ENCODE measurements around the gene SMIM33. TPM values are rescaled to one million over a fixed set of nuclear protein-coding genes. Genes with fewer than 3 reads are reported as not detected.
"Not testable (repeated sequence)": the region's sequence is repeated elsewhere in the genome, so short reads cannot be mapped to it uniquely, and the experiment has no call there.

SMIM33 gene
- total RNA-seq, 1 experiment from 2014 or later = not detected

DNA sequence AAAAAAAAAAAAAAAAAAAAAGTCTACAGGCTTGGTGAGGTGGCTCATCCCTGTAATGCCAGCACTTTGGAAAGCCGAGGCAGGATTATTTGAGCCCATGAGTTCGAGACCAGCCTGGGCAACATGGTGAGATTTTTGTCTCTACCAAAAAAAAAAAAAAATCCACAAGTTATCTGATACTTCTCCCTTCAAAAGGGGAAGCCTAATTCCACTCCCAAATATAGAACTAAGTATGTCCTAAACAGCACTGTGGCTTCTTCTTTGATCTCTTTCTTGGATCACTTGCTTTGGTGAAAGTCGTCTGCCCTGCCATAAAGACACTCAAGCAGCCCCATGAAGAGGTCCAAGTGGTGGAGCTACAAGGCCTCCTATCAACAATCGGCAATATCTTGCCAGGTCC, 30.6 kb downstream of the SMIM33 start:
- POLR2A ChIA-PET (ENCODE audit: unreplicated experiment) = no interaction called here

DNA sequence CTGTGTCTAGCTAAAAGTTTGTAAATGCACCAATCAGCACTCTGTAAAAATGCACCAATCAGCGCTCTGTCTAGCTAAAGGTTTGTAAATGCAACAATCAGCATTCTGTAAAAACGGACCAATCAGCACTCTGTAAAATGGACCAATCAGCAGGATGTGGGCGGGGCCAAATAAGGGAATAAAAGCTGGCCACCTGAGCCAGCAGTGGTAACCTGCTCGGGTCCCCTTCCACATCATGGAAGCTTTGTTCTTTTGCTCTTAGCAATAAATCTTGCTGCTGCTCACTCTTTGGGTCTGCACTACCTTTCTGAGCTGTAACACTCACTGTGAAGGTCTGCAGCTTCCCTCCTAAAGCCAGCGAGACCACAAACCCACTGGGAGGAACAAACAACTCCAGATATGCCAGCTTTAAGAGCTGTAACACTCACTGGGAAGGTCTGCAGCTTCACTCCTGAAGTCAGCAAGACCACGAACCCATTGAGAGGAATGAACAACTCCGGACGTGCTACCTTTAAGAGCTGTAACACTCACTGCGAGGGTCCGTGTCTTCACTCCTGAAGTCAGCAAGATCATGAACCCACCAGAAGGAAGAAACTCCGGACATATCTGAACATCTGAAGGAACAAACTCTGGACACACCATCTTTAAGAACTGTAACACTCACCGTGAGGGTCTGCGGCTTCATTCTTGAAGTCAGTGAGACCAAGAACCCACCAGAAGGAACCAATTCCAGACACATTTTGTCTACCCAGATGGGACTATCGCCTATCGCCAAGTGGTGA, 32.4 kb downstream of the SMIM33 start:
- CTCF ChIA-PET; H3K27me3 ChIP-seq (ENCODE audit: insufficient read depth, low read depth); intact Hi-C loops (cut with micrococcal nuclease; ENCODE audit: unreplicated experiment); H3F3A ChIP-seq (ENCODE audit: insufficient read depth, low read depth); H3K4me2 ChIP-seq; H2AFZ ChIP-seq; H3K4me1 ChIP-seq (replicated peaks; ENCODE audit: insufficient read depth); H3K4me3 ChIP-seq; H3K79me2 ChIP-seq (ENCODE audit: low read depth); DNase-seq; H3K9me3 ChIP-seq (ENCODE audit: insufficient read depth, low read depth); H3K9me2 ChIP-seq (ENCODE audit: insufficient read depth); H4K20me1 ChIP-seq (ENCODE audit: insufficient read depth); H3K27ac ChIP-seq; BruUV-seq (replicated peaks); H3K36me3 ChIP-seq (ENCODE audit: low read depth): not testable (repeated sequence)
- POLR2A ChIA-PET (ENCODE audit: unreplicated experiment) = interaction anchor here (0.6 kb wide), 1 partner anchor 1407 kb away, joined by 23 read pairs; no protein-coding TSS in a partner anchor

More for the DNA sequence above, 30.6 kb downstream of the SMIM33 start:
- Histone ChIP-seq H3F3A (ENCODE audit: insufficient read depth, low read depth) (peaks cover 9% of the 10 kb centered on the region), H3K27me3 (ENCODE audit: insufficient read depth, low read depth) (no peaks in the 10 kb centered on the region), H3K4me2 (no peak overlapping the region), H3K79me2 (ENCODE audit: low read depth) (no peaks in the 10 kb centered on the region), H3K9me3 (ENCODE audit: insufficient read depth, low read depth) (no peaks in the 10 kb centered on the region; the same call in 1 of the 2 replicates), H3K4me1 (replicated peaks; ENCODE audit: insufficient read depth) (peaks cover 12% of the 10 kb centered on the region), H4K20me1 (ENCODE audit: insufficient read depth) (no peaks in the 10 kb centered on the region), H3K9me2 (ENCODE audit: insufficient read depth) (no peaks in the 10 kb centered on the region), H2AFZ (no peak overlapping the region), H3K36me3 (ENCODE audit: low read depth) (no peaks in the 10 kb centered on the region), H3K4me3 (no peak overlapping the region), H3K27ac (no peak overlapping the region)
- CTCF ChIA-PET = no interaction called here
- no peak for DNase-seq
- no TSS peak for BruUV-seq (replicated peaks)
- intact Hi-C loops (cut with micrococcal nuclease; ENCODE audit: unreplicated experiment) = no loop called here
- TF ChIP-seq, protein P1, sequence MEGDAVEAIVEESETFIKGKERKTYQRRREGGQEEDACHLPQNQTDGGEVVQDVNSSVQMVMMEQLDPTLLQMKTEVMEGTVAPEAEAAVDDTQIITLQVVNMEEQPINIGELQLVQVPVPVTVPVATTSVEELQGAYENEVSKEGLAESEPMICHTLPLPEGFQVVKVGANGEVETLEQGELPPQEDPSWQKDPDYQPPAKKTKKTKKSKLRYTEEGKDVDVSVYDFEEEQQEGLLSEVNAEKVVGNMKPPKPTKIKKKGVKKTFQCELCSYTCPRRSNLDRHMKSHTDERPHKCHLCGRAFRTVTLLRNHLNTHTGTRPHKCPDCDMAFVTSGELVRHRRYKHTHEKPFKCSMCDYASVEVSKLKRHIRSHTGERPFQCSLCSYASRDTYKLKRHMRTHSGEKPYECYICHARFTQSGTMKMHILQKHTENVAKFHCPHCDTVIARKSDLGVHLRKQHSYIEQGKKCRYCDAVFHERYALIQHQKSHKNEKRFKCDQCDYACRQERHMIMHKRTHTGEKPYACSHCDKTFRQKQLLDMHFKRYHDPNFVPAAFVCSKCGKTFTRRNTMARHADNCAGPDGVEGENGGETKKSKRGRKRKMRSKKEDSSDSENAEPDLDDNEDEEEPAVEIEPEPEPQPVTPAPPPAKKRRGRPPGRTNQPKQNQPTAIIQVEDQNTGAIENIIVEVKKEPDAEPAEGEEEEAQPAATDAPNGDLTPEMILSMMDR (conservative IDR thresholded peaks at IDR 0.05) = no peak
- TF ChIP-seq EZH2 (IDR thresholded peaks at IDR 0.05; ENCODE audit: low read depth) = no peak

DNA sequence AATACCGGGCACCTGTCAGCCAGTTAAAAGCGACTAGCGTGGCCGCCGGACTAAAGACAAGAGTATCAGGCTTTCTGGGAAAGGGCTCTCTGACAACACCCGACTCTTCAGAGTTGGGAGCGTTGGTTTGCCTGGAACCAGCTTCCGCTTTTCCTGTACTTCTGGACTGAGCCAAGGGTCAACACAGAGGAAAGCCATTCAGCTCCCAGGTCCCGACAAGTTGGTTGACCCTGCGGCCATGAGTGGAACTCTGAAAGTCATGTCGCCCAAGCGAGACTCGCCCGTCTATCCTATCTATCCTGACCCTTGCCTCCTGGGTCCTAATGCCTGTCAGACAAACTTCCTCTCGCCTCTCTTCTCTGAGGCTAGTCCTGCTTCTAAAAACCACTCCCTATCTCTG, 33.1 kb downstream of the SMIM33 start:
- POLR2A ChIA-PET (ENCODE audit: unreplicated experiment) = interaction anchor here (0.6 kb wide), 1 partner anchor 1407 kb away, joined by 23 read pairs; no protein-coding TSS in a partner anchor
- H3K4me2 ChIP-seq; H3K27me3 ChIP-seq (ENCODE audit: insufficient read depth, low read depth); H3K4me1 ChIP-seq (replicated peaks; ENCODE audit: insufficient read depth); BruUV-seq (replicated peaks); H3F3A ChIP-seq (ENCODE audit: insufficient read depth, low read depth); H4K20me1 ChIP-seq (ENCODE audit: insufficient read depth); H3K9me2 ChIP-seq (ENCODE audit: insufficient read depth); H3K79me2 ChIP-seq (ENCODE audit: low read depth); intact Hi-C loops (cut with micrococcal nuclease; ENCODE audit: unreplicated experiment); H3K4me3 ChIP-seq; H2AFZ ChIP-seq; DNase-seq; H3K9me3 ChIP-seq (ENCODE audit: insufficient read depth, low read depth); CTCF ChIA-PET; H3K36me3 ChIP-seq (ENCODE audit: low read depth); H3K27ac ChIP-seq: not testable (repeated sequence)

DNA sequence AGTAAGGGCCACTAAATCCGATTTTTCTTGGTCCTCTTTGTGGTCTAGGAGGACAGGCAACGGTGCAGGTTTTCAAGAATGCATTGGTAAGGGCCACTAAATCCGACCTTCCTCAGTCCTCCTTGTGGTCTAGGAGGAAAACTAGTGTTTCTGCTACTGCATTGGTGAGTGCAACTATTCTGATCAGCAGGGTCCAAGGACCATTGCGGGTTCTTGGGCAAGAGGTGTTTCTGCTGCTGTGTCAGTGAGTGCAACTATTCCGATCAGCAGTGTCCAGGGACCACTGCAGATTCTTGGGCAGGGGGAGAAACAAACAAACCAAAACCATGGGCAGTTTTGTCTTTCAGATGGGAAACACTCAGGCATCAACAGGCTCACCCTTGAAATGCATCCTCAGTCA, 33.9 kb downstream of the SMIM33 start:
- H3F3A ChIP-seq (ENCODE audit: insufficient read depth, low read depth); H3K36me3 ChIP-seq (ENCODE audit: low read depth); H3K9me3 ChIP-seq (ENCODE audit: insufficient read depth, low read depth); H3K79me2 ChIP-seq (ENCODE audit: low read depth); H3K27ac ChIP-seq; DNase-seq; H3K4me3 ChIP-seq; CTCF ChIA-PET; POLR2A ChIA-PET (ENCODE audit: unreplicated experiment); H3K27me3 ChIP-seq (ENCODE audit: insufficient read depth, low read depth); H3K9me2 ChIP-seq (ENCODE audit: insufficient read depth); BruUV-seq (replicated peaks); H2AFZ ChIP-seq; H3K4me2 ChIP-seq; H3K4me1 ChIP-seq (replicated peaks; ENCODE audit: insufficient read depth); intact Hi-C loops (cut with micrococcal nuclease; ENCODE audit: unreplicated experiment); H4K20me1 ChIP-seq (ENCODE audit: insufficient read depth): not testable (repeated sequence)
